GM12801 (cell line): Measurements from ENCODE around the gene GNRH2.

Source experiments
- CTCF ChIP-seq: IDR thresholded peaks from one replicate; pipeline ENCODE4 v1.5.1; 2011; ENCODE audit warnings: control low read depth; ENCODE audit not compliant: insufficient read length; ENCODE audit errors: extremely low read depth

The GNRH2 gene

GRCh38 chr20:3059489-3059888, 16.1 kb downstream of the GNRH2 start:
- no peak for TF ChIP-seq CTCF

GRCh38 chr20:3067139-3068014, 24.0 kb downstream of the GNRH2 start:
- TF ChIP-seq CTCF, result no peak

GRCh38 chr20:3068075-3068474, 24.7 kb downstream of the GNRH2 start:
- no peak for TF ChIP-seq CTCF

- no peak for TF ChIP-seq CTCF
Measured at GRCh38 chr20:3068986-3069900, 25.8 kb downstream of the GNRH2 start.

- no peak for TF ChIP-seq CTCF
Measured at GRCh38 chr20:3070725-3071124, 27.3 kb downstream of the GNRH2 start.

- no peak for TF ChIP-seq CTCF
Measured at GRCh38 chr20:3071266-3071609, 27.8 kb downstream of the GNRH2 start.
